GM12891 (cell line): ENCODE measurements around the gene EFCAB13.

ENCODE experiments used
- POLR2A ChIP-seq: IDR thresholded peaks from 2 replicates; pipeline ENCODE4 v1.6.1; 2011; ENCODE audit warnings: low read depth, low read length, control low read depth
- POLR2AphosphoS5 ChIP-seq: IDR thresholded peaks from 2 replicates; pipeline ENCODE4 v1.6.1; 2011; ENCODE audit warnings: low read depth, low read length, control low read depth

GRCh38 chr17:47367257-47367656 lies 43.5 kb downstream of the EFCAB13 start:
- TF ChIP-seq POLR2A (no peak), POLR2AphosphoS5 (no peak)
